Measurements from ENCODE around the gene RNF217.
"Not testable (repeated sequence)": the region's sequence is repeated elsewhere in the genome, so short reads cannot be mapped to it uniquely, and the experiment has no call there.

RNF217 gene

DNA sequence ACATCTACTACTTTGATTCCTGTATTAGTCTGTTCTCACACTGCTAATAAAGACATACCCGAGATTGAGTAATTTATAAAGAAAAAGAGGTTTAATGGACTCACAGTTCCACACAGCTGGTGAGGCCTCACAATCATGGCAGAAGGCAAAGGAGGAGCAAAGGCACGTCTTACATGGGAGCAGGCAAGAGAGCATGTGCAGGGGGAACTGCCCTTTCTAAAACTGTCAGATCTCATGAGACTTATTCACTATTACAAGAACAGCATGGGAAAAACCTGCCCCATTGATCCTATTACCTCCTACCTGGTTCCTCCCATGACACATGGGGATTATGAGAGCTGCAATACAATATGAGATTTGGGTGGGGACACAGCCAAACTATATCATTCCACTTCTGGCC is 42.5 kb upstream of the RNF217 start:
- not testable (repeated sequence) for DNase-seq (ENCODE audit: low spot score); H3K4me1 ChIP-seq (ENCODE audit: control insufficient read depth in 2 of 2, insufficient read depth in 1 of 2, low read depth in 1 of 2, low read length in 2 of 2); H3K9me3 ChIP-seq (replicated peaks in 1 of 2; ENCODE audit: control insufficient read depth in 2 of 2, insufficient read depth in 1 of 2, low read depth in 1 of 2, low read length in 2 of 2); H3K79me1 ChIP-seq (ENCODE audit: low read depth, low read length); H2BK5ac ChIP-seq (ENCODE audit: low read length); H3K27me3 ChIP-seq (ENCODE audit: control insufficient read depth in 3 of 3, insufficient read depth in 3 of 3, low read depth in 1 of 3, low read length in 3 of 3); H2BK120ac ChIP-seq (ENCODE audit: low read depth, low read length); H3K4me2 ChIP-seq (ENCODE audit: insufficient read depth, low read length, poor library complexity, severe bottlenecking); H2BK15ac ChIP-seq (ENCODE audit: low read length); H4K91ac ChIP-seq (ENCODE audit: low read depth, low read length, poor library complexity); H2AK5ac ChIP-seq (ENCODE audit: low read depth, low read length); H4K8ac ChIP-seq (ENCODE audit: low read depth, low read length); H3K4ac ChIP-seq (ENCODE audit: low read length); H2AFZ ChIP-seq (ENCODE audit: low read length); H3K18ac ChIP-seq (ENCODE audit: low read length); H3K4me3 ChIP-seq (ENCODE audit: low read length in 2 of 2); H3K36me3 ChIP-seq (replicated peaks in 1 of 2; ENCODE audit: control insufficient read depth in 2 of 2, insufficient read depth in 2 of 2, low read length in 2 of 2); H3K23ac ChIP-seq (ENCODE audit: low read depth, low read length, poor library complexity); H3K9ac ChIP-seq (ENCODE audit: low read depth, low read length, poor library complexity); H2BK12ac ChIP-seq (ENCODE audit: low read length); H3K27ac ChIP-seq (replicated peaks; ENCODE audit: low read length); H3K14ac ChIP-seq (ENCODE audit: low read length)
- no CpG with 5 or more reads among the region's 2 CpGs for WGBS, 2 donors (ENCODE audit: extremely low coverage in 2 of 2, insufficient read length in 2 of 2, insufficient replicate concordance in 1 of 2)

- H3K14ac ChIP-seq (ENCODE audit: low read length), result no peak overlapping the region
- H3K27me3 ChIP-seq (ENCODE audit: control insufficient read depth in 3 of 3, insufficient read depth in 3 of 3, low read depth in 1 of 3, low read length in 3 of 3), result no peaks in the 10 kb centered on the region
- no peak overlapping the region for H3K9ac ChIP-seq (ENCODE audit: low read depth, low read length, poor library complexity)
- no peak overlapping the region for H2BK15ac ChIP-seq (ENCODE audit: low read length)
- no peak overlapping the region for H2BK5ac ChIP-seq (ENCODE audit: low read length)
- H3K27ac ChIP-seq (replicated peaks; ENCODE audit: low read length), result no peak overlapping the region
- no peak overlapping the region for H3K23ac ChIP-seq (ENCODE audit: low read depth, low read length, poor library complexity)
- peaks cover 4 to 6% of the 10 kb centered on the region in 2 donors for H3K9me3 ChIP-seq (replicated peaks in 1 of 2; ENCODE audit: control insufficient read depth in 2 of 2, insufficient read depth in 1 of 2, low read depth in 1 of 2, low read length in 2 of 2)
- H4K8ac ChIP-seq (ENCODE audit: low read depth, low read length), result no peak overlapping the region
- H3K18ac ChIP-seq (ENCODE audit: low read length), result no peak overlapping the region
- H2AFZ ChIP-seq (ENCODE audit: low read length), result no peak overlapping the region
- no peak overlapping the region for H4K91ac ChIP-seq (ENCODE audit: low read depth, low read length, poor library complexity)
- peaks cover 0 to 2% of the 10 kb centered on the region in 2 donors for H3K4me1 ChIP-seq (ENCODE audit: control insufficient read depth in 2 of 2, insufficient read depth in 1 of 2, low read depth in 1 of 2, low read length in 2 of 2)
- no peaks in the 10 kb centered on the region for H3K79me1 ChIP-seq (ENCODE audit: low read depth, low read length)
- no peak overlapping the region for H2BK120ac ChIP-seq (ENCODE audit: low read depth, low read length)
- no peak for DNase-seq (ENCODE audit: low spot score)
- no CpG with 5 or more reads among the region's 3 CpGs for WGBS, 2 donors (ENCODE audit: extremely low coverage in 2 of 2, insufficient read length in 2 of 2, insufficient replicate concordance in 1 of 2)
- no peak overlapping the region for H3K4me2 ChIP-seq (ENCODE audit: insufficient read depth, low read length, poor library complexity, severe bottlenecking)
- no peak overlapping the region for H3K4ac ChIP-seq (ENCODE audit: low read length)
- H2AK5ac ChIP-seq (ENCODE audit: low read depth, low read length), result no peak overlapping the region
- no peaks in the 10 kb centered on the region for H3K36me3 ChIP-seq (replicated peaks in 1 of 2; ENCODE audit: control insufficient read depth in 2 of 2, insufficient read depth in 2 of 2, low read length in 2 of 2)
- H2BK12ac ChIP-seq (ENCODE audit: low read length), result no peak overlapping the region
- H3K4me3 ChIP-seq (ENCODE audit: low read length in 2 of 2), result no peak overlapping the region
Measured at GRCh38 chr6:124924333-124924759, 37.9 kb upstream of the RNF217 start.

GRCh38 chr6:124926435-124926834 is 35.8 kb upstream of the RNF217 start:
- no peak overlapping the region for H3K4ac ChIP-seq (ENCODE audit: low read length)
- H2BK15ac ChIP-seq (ENCODE audit: low read length), result no peak overlapping the region

DNA sequence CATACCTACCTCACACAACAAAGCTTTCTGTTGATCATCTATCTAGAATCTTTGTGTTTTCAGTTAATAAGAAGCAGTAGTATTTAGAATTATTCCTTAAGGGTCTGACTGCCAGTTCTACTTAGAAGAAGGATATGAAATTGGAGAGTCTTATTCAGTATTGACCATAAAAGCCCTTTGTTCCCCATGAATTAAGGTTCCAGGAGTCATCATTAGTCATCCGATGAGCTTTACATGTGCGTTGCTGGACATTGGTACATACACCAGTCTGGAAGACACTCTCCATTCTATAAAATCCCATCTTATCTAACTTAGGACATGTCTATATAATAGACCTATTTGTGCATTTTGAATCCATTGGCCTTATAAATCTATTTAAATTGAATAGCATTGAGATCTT is 34.4 kb upstream of the RNF217 start:
- H3K36me3 ChIP-seq (replicated peaks in 1 of 2; ENCODE audit: control insufficient read depth in 2 of 2, insufficient read depth in 2 of 2, low read length in 2 of 2), result no peaks in the 10 kb centered on the region
- H3K4me2 ChIP-seq (ENCODE audit: insufficient read depth, low read length, poor library complexity, severe bottlenecking), result no peak overlapping the region
- no peak overlapping the region for H3K18ac ChIP-seq (ENCODE audit: low read length)
- H3K4me3 ChIP-seq (ENCODE audit: low read length in 2 of 2), result no peak overlapping the region
- H3K14ac ChIP-seq (ENCODE audit: low read length), result no peak overlapping the region
- H3K9me3 ChIP-seq (replicated peaks in 1 of 2; ENCODE audit: control insufficient read depth in 2 of 2, insufficient read depth in 1 of 2, low read depth in 1 of 2, low read length in 2 of 2), result no peaks in the 10 kb centered on the region
- H3K23ac ChIP-seq (ENCODE audit: low read depth, low read length, poor library complexity), result no peak overlapping the region
- H2BK120ac ChIP-seq (ENCODE audit: low read depth, low read length), result no peak overlapping the region
- no peak overlapping the region for H3K9ac ChIP-seq (ENCODE audit: low read depth, low read length, poor library complexity)
- no peak for DNase-seq (ENCODE audit: low spot score)
- H3K79me1 ChIP-seq (ENCODE audit: low read depth, low read length), result no peaks in the 10 kb centered on the region
- no peak overlapping the region for H3K4ac ChIP-seq (ENCODE audit: low read length)
- no peak overlapping the region for H3K27ac ChIP-seq (replicated peaks; ENCODE audit: low read length)
- no peak overlapping the region for H2BK5ac ChIP-seq (ENCODE audit: low read length)
- no peak overlapping the region for H4K8ac ChIP-seq (ENCODE audit: low read depth, low read length)
- no peak overlapping the region for H2BK12ac ChIP-seq (ENCODE audit: low read length)
- H2AFZ ChIP-seq (ENCODE audit: low read length), result no peak overlapping the region
- no peak overlapping the region for H4K91ac ChIP-seq (ENCODE audit: low read depth, low read length, poor library complexity)
- H3K4me1 ChIP-seq (ENCODE audit: control insufficient read depth in 2 of 2, insufficient read depth in 1 of 2, low read depth in 1 of 2, low read length in 2 of 2), result peaks cover 0 to 2% of the 10 kb centered on the region in 2 donors
- H3K27me3 ChIP-seq (ENCODE audit: control insufficient read depth in 3 of 3, insufficient read depth in 3 of 3, low read depth in 1 of 3, low read length in 3 of 3), result no peaks in the 10 kb centered on the region
- H2AK5ac ChIP-seq (ENCODE audit: low read depth, low read length), result no peak overlapping the region
- WGBS, 2 donors (ENCODE audit: extremely low coverage in 2 of 2, insufficient read length in 2 of 2, insufficient replicate concordance in 1 of 2), result no CpG with 5 or more reads among the region's 2 CpGs
- no peak overlapping the region for H2BK15ac ChIP-seq (ENCODE audit: low read length)

More at GRCh38 chr6:124926435-124926834, 35.8 kb upstream of the RNF217 start:
- no peak overlapping the region for H3K14ac ChIP-seq (ENCODE audit: low read length)
- no peak overlapping the region for H3K4me2 ChIP-seq (ENCODE audit: insufficient read depth, low read length, poor library complexity, severe bottlenecking)
- H3K9me3 ChIP-seq (replicated peaks in 1 of 2; ENCODE audit: control insufficient read depth in 2 of 2, insufficient read depth in 1 of 2, low read depth in 1 of 2, low read length in 2 of 2), result no peaks in the 10 kb centered on the region
- H2BK120ac ChIP-seq (ENCODE audit: low read depth, low read length), result no peak overlapping the region
- H3K27ac ChIP-seq (replicated peaks; ENCODE audit: low read length), result no peak overlapping the region
- no peaks in the 10 kb centered on the region for H3K27me3 ChIP-seq (ENCODE audit: control insufficient read depth in 3 of 3, insufficient read depth in 3 of 3, low read depth in 1 of 3, low read length in 3 of 3)
- no peak overlapping the region for H4K8ac ChIP-seq (ENCODE audit: low read depth, low read length)
- H3K36me3 ChIP-seq (replicated peaks in 1 of 2; ENCODE audit: control insufficient read depth in 2 of 2, insufficient read depth in 2 of 2, low read length in 2 of 2), result no peaks in the 10 kb centered on the region
- no peak overlapping the region for H2BK5ac ChIP-seq (ENCODE audit: low read length)
- H3K23ac ChIP-seq (ENCODE audit: low read depth, low read length, poor library complexity), result no peak overlapping the region
- no peak overlapping the region for H3K9ac ChIP-seq (ENCODE audit: low read depth, low read length, poor library complexity)
- H3K4me1 ChIP-seq (ENCODE audit: control insufficient read depth in 2 of 2, insufficient read depth in 1 of 2, low read depth in 1 of 2, low read length in 2 of 2), result peaks cover 0 to 2% of the 10 kb centered on the region in 2 donors
- H3K4me3 ChIP-seq (ENCODE audit: low read length in 2 of 2), result no peak overlapping the region
- no peaks in the 10 kb centered on the region for H3K79me1 ChIP-seq (ENCODE audit: low read depth, low read length)
- no peak overlapping the region for H2BK12ac ChIP-seq (ENCODE audit: low read length)
- no peak overlapping the region for H3K18ac ChIP-seq (ENCODE audit: low read length)
- H4K91ac ChIP-seq (ENCODE audit: low read depth, low read length, poor library complexity), result no peak overlapping the region
- WGBS, 2 donors (ENCODE audit: extremely low coverage in 2 of 2, insufficient read length in 2 of 2, insufficient replicate concordance in 1 of 2), result no CpG with 5 or more reads among the region's 2 CpGs
- H2AK5ac ChIP-seq (ENCODE audit: low read depth, low read length), result no peak overlapping the region
- DNase-seq (ENCODE audit: low spot score), result no peak
- H2AFZ ChIP-seq (ENCODE audit: low read length), result no peak overlapping the region

Data from neuronal stem cell (in vitro differentiated cells).